ENCODE data around the gene CDA. TPM values are rescaled to one million over a fixed set of nuclear protein-coding genes. Genes with fewer than 3 reads are reported as not detected.
A peak's percentile ranks its signal among the peaks of the same experiment; 100 is the strongest.

Gene CDA
- total and polyA plus RNA-seq, 9 of the 15 experiments (the other 6 are each of a cell fraction or from before 2014, with no cell fraction given), result not detected

GRCh38 chr1:20573987-20574386 lies 14.9 kb upstream of the CDA start:
- FAIRE-seq, result no peak
- H3K9me3 ChIP-seq (replicated peaks; ENCODE audit: control insufficient read depth, insufficient read depth, low read depth, low read length), result no peaks in the 10 kb centered on the region; the same call in 1 of the 2 replicates
- H3K9me1 ChIP-seq (ENCODE audit: control insufficient read depth, insufficient read depth, low read length), result no peaks in the 10 kb centered on the region
- H3K4me3 ChIP-seq, result no peak overlapping the region
- ATAC-seq, result no peak
- H3K36me3 ChIP-seq (ENCODE audit: control insufficient read depth, insufficient read depth, low read length), result no peaks in the 10 kb centered on the region
- DNase-seq (ENCODE audit: extremely low read depth in 1 of 4, low spot score in 3 of 4), result no peak
- H4K20me1 ChIP-seq (replicated peaks; ENCODE audit: control insufficient read depth, insufficient read depth, low read length), result no peaks in the 10 kb centered on the region
- peaks cover 18% of the 10 kb centered on the region in 2 experiments for H3K27me3 ChIP-seq (ENCODE audit: control insufficient read depth in 2 of 2, insufficient read depth in 2 of 2, low read length in 2 of 2)
- intact Hi-C loops (cut with micrococcal nuclease), result no loop called here
- H2AFZ ChIP-seq (ENCODE audit: low read depth, low read length), result no peak overlapping the region
- CTCF ChIA-PET (ENCODE audit: low intra/inter-chr PET ratio), result interaction anchor here (2.8 kb wide), 1 partner anchor 66 kb away, joined by 17 read pairs; no protein-coding TSS in a partner anchor
- in situ Hi-C loops (cut with MboI), result no loop called here
- no CpG with 5 or more reads among the region's 1 CpG for WGBS (ENCODE audit: insufficient coverage, low coverage, missing lambda C conversion rate)
- peaks cover 0 to 9% of the 10 kb centered on the region in 2 experiments; a peak in 2 of 5 replicates for H3K4me1 ChIP-seq (replicated peaks in 1 of 2; ENCODE audit: control insufficient read depth in 2 of 2, insufficient read depth in 2 of 2, low read length in 2 of 2)
- peak; percentile 38; the same call in 1 of the 2 replicates for TF ChIP-seq ZBTB26 (CRISPR knock-in tag; IDR thresholded peaks at IDR 0.05)
- no peak for TF ChIP-seq TAF9B (IDR thresholded peaks at IDR 0.05; ENCODE audit: partially characterized antibody)
- no peak for TF ChIP-seq BCOR (IDR thresholded peaks at IDR 0.05)
- TF ChIP-seq ZNF512 (tag; IDR thresholded peaks at IDR 0.05), result peak; percentile 84
- TF ChIP-seq FIP1L1 (IDR thresholded peaks at IDR 0.05; ENCODE audit: low read depth, low read length, poor library complexity, severe bottlenecking), result no peak
- TF ChIP-seq ELF2 (CRISPR knock-in tag; IDR thresholded peaks at IDR 0.05), result no peak
- TF ChIP-seq ATF4 (CRISPR knock-in tag; IDR thresholded peaks at IDR 0.05), result no peak
- TF ChIP-seq KDM1A (IDR thresholded peaks at IDR 0.05), result no peak
- BruUV-seq (replicated peaks), result no TSS peak
- no peak overlapping the region for H3K4me2 ChIP-seq (ENCODE audit: insufficient read depth, low read length)
- POLR2A ChIA-PET, result interaction anchor here (0.9 kb wide), 1 partner anchor 13 kb away, joined by 3 read pairs; no protein-coding TSS in a partner anchor
- H3K9ac ChIP-seq (ENCODE audit: insufficient read depth in 1 of 2, low read depth in 2 of 2, low read length in 2 of 2), result no peak overlapping the region
- H3K27ac ChIP-seq (ENCODE audit: extremely low read depth, low read depth, low read length), result no peak overlapping the region
- H3K79me2 ChIP-seq (ENCODE audit: control insufficient read depth, insufficient read depth, low read length), result no peaks in the 10 kb centered on the region
